ENCODE measurements around the gene ITPR1. TPM values are rescaled to one million over a fixed set of nuclear protein-coding genes. Genes with fewer than 3 reads are reported as not detected.

Gene ITPR1
- total and polyA plus RNA-seq, 5 donors from 2014 or later = 6.9 to 97.5 (median 9.5) TPM

DNA sequence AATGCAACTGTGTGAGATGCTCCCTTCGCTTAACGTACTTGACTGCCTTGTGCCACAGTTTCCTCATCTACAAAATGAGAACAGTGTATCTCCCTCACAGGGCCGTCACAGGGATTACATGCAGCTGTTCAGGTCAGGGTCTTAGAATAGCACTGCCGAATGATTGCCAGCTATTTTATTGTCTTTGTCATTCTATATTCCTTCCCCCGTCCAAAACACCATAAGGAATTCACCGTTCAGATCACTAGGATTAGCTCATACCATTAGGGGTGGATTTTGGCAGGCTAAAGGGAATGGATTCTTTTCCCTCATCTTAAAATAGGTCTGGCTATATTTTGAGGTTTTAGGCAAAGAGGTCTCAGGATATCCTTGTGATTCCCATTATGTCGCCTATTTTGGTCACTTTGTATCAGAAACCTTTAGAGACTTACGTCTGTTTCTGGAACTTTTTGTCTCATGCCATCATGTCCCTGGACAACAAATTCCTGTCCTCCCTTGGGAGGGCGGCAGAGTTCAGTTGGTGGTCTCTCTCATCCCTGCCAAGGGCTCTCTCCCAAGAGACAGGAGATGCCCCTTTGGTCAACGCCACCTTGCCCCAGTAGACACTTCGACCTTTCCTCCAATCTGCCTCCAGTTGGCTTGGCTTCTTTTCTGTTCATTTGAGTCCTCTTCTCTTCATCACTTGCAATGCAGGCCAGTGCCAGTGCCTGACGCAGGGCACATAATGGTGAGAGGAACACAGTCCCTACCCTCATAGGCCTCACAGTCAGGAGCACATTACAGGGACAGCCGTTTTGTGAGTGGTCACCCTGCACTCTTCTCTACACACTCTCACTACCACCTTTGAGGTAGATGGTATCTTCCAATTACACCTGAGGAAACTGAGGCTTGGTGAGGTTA, 314.5 kb downstream of the ITPR1 start:
- H3K9me3 ChIP-seq (ENCODE audit: control insufficient read depth in 2 of 2, low read length in 2 of 2) = no peaks in the 10 kb centered on the region
- H3K36me3 ChIP-seq (ENCODE audit: control insufficient read depth, insufficient read depth, low read length) = peaks cover 22% of the 10 kb centered on the region
- H3K4me1 Mint-ChIP-seq = peaks cover 5 to 20% (median 14%) of the 10 kb centered on the region in 4 donors
- H3K27me3 ChIP-seq (ENCODE audit: control insufficient read depth, insufficient read depth, low read length) = no peaks in the 10 kb centered on the region
- no peaks in the 10 kb centered on the region for H3K27me3 Mint-ChIP-seq
- H3K4me1 ChIP-seq (ENCODE audit: control insufficient read depth, insufficient read depth, low read length, poor library complexity, severe bottlenecking) = peaks cover 11% of the 10 kb centered on the region
- no peaks in the 10 kb centered on the region for H3K9me3 Mint-ChIP-seq
- H3K4me3 ChIP-seq (ENCODE audit: low read depth, low read length) = no peak overlapping the region
- peak overlapping the region in 1 of 3 donors; percentile 13 for H3K27ac Mint-ChIP-seq
- DNase-seq (no peak), ATAC-seq (ENCODE audit: low read depth in 2 of 2) (no peak)
- no peak overlapping the region for H3K4me3 Mint-ChIP-seq
- no peak overlapping the region for H3K27ac ChIP-seq (ENCODE audit: insufficient read depth, low read length, poor library complexity, severe bottlenecking)
- peaks cover 49% of the 10 kb centered on the region for H3K36me3 Mint-ChIP-seq

DNA sequence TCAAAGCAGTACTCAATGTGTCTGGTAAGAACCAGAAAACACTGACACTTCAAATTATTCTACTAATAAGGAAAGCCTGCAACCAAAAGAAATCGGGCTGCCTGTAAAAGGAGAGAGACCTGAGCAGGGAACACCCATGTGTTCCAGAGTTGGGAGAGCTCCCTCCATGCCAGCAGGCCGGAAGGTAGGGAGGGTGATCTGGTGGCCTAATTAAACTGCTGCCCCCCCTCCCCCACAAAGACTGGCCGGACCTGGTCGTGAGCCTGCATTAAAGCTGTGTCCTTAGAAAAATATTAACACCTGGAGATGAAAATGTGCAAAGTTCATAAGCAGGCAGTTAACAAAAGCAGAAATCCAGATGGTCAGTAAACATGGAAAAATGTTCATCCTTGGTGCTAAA, 315.5 kb downstream of the ITPR1 start:
- H3K4me1 ChIP-seq (ENCODE audit: control insufficient read depth, insufficient read depth, low read length, poor library complexity, severe bottlenecking) = peaks cover 11% of the 10 kb centered on the region
- no peak for ATAC-seq (ENCODE audit: low read depth in 2 of 2)
- H3K27me3 ChIP-seq (ENCODE audit: control insufficient read depth, insufficient read depth, low read length) = no peaks in the 10 kb centered on the region
- no peak overlapping the region for H3K27ac ChIP-seq (ENCODE audit: insufficient read depth, low read length, poor library complexity, severe bottlenecking)
- DNase-seq = no peak
- peaks cover 29% of the 10 kb centered on the region for H3K36me3 ChIP-seq (ENCODE audit: control insufficient read depth, insufficient read depth, low read length)
- no peak overlapping the region for H3K27ac Mint-ChIP-seq
- H3K4me3 Mint-ChIP-seq = no peak overlapping the region
- peaks cover 5 to 18% (median 13%) of the 10 kb centered on the region in 4 donors for H3K4me1 Mint-ChIP-seq
- H3K9me3 Mint-ChIP-seq = no peaks in the 10 kb centered on the region
- peaks cover 49% of the 10 kb centered on the region for H3K36me3 Mint-ChIP-seq
- no peak overlapping the region for H3K4me3 ChIP-seq (ENCODE audit: low read depth, low read length)
- H3K27me3 Mint-ChIP-seq = no peaks in the 10 kb centered on the region
- H3K9me3 ChIP-seq (ENCODE audit: control insufficient read depth in 2 of 2, low read length in 2 of 2) = no peaks in the 10 kb centered on the region

DNA sequence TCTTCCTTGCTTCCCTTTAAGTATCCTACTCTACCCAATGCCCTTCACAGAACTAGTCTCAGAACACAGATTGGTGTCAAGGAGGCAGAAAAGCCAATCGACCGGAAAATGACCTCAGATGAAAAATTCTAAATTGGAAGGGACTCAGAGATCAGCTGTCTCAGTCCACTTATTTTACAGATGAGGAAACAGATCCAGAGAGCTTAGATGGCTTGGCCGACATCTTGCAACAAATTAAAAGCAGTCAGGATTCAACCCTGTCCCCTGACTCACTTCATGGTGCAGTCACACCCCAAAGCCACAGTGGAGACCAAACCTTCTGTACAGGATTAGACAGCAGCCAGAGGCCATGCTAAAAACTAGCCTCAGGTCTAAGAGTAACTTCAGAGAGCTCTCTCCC, 316.8 kb downstream of the ITPR1 start:
- H3K9me3 ChIP-seq (ENCODE audit: control insufficient read depth in 2 of 2, low read length in 2 of 2) = no peaks in the 10 kb centered on the region
- Mint-ChIP-seq H3K36me3 (peaks cover 51% of the 10 kb centered on the region), H3K4me3 (no peak overlapping the region), H3K9me3 (no peaks in the 10 kb centered on the region), H3K27ac (peak overlapping the region in 1 of 3 donors; percentile 16), H3K4me1 (peaks cover 4 to 12% (median 6%) of the 10 kb centered on the region in 4 donors), H3K27me3 (no peaks in the 10 kb centered on the region)
- DNase-seq = no peak
- no peak overlapping the region for H3K27ac ChIP-seq (ENCODE audit: insufficient read depth, low read length, poor library complexity, severe bottlenecking)
- no peak overlapping the region for H3K4me3 ChIP-seq (ENCODE audit: low read depth, low read length)
- no peak for ATAC-seq (ENCODE audit: low read depth in 2 of 2)
- H3K36me3 ChIP-seq (ENCODE audit: control insufficient read depth, insufficient read depth, low read length) = peaks cover 42% of the 10 kb centered on the region
- no peaks in the 10 kb centered on the region for H3K27me3 ChIP-seq (ENCODE audit: control insufficient read depth, insufficient read depth, low read length)
- peaks cover 2% of the 10 kb centered on the region for H3K4me1 ChIP-seq (ENCODE audit: control insufficient read depth, insufficient read depth, low read length, poor library complexity, severe bottlenecking)

GRCh38 chr3:4812591-4812990, 319.4 kb downstream of the ITPR1 start:
- H3K27me3 ChIP-seq (ENCODE audit: control insufficient read depth, insufficient read depth, low read length) = no peaks in the 10 kb centered on the region
- no peak for DNase-seq
- ATAC-seq (ENCODE audit: low read depth in 2 of 2) = no peak
- no peak overlapping the region for H3K27ac ChIP-seq (ENCODE audit: insufficient read depth, low read length, poor library complexity, severe bottlenecking)
- Mint-ChIP-seq H3K9me3 (peaks cover 0 to 7% (median 0%) of the 10 kb centered on the region in 7 donors), H3K36me3 (peaks cover 57% of the 10 kb centered on the region), H3K27me3 (no peaks in the 10 kb centered on the region), H3K4me3 (no peak overlapping the region), H3K27ac (no peak overlapping the region), H3K4me1 (peaks cover 0 to 7% (median 0%) of the 10 kb centered on the region in 4 donors)
- H3K36me3 ChIP-seq (ENCODE audit: control insufficient read depth, insufficient read depth, low read length) = peaks cover 48% of the 10 kb centered on the region
- H3K4me3 ChIP-seq (ENCODE audit: low read depth, low read length) = no peak overlapping the region
- H3K4me1 ChIP-seq (ENCODE audit: control insufficient read depth, insufficient read depth, low read length, poor library complexity, severe bottlenecking) = no peaks in the 10 kb centered on the region
- H3K9me3 ChIP-seq (ENCODE audit: control insufficient read depth in 2 of 2, low read length in 2 of 2) = no peaks in the 10 kb centered on the region

GRCh38 chr3:4813909-4814304, 320.8 kb downstream of the ITPR1 start:
- Histone ChIP-seq H3K36me3 (ENCODE audit: control insufficient read depth, insufficient read depth, low read length) (peaks cover 55% of the 10 kb centered on the region), H3K27ac (ENCODE audit: insufficient read depth, low read length, poor library complexity, severe bottlenecking) (no peak overlapping the region), H3K9me3 (ENCODE audit: control insufficient read depth in 2 of 2, low read length in 2 of 2) (no peaks in the 10 kb centered on the region), H3K4me3 (ENCODE audit: low read depth, low read length) (no peak overlapping the region), H3K27me3 (ENCODE audit: control insufficient read depth, insufficient read depth, low read length) (no peaks in the 10 kb centered on the region), H3K4me1 (ENCODE audit: control insufficient read depth, insufficient read depth, low read length, poor library complexity, severe bottlenecking) (no peaks in the 10 kb centered on the region)
- Mint-ChIP-seq H3K4me1 (no peaks in the 10 kb centered on the region), H3K9me3 (peaks cover 0 to 8% (median 0%) of the 10 kb centered on the region in 7 donors), H3K27ac (no peak overlapping the region), H3K4me3 (no peak overlapping the region), H3K27me3 (no peaks in the 10 kb centered on the region), H3K36me3 (peaks cover 61% of the 10 kb centered on the region)
- no peak for ATAC-seq (ENCODE audit: low read depth in 2 of 2)
- DNase-seq = no peak

DNA sequence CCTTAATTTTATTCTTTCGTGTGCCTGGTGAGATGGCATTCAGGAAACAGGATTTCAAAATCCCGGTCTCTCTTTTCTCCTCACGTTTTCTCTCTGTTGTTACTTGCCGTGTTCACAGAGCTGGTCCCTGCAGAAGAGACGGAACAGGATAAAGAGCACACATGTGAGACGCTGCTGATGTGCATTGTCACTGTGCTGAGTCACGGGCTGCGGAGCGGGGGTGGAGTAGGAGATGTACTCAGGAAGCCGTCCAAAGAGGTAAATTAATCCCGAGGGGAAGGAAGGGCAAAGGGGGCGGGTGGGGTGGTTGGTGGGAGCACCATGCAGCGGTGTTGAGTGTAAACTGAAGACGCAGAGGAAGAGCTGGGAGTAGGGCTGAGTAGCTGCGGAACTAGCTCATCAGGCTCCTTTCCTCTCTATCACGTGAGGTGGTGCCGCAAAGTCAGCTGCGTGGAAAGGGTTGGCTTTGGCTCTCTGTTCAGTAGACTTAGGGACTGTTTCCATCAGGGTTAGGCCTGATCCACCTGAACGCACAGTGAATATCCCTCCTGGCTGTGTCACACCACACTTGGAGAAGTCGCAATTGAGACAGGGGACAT, 321.3 kb downstream of the ITPR1 start:
- Histone ChIP-seq H3K36me3 (ENCODE audit: control insufficient read depth, insufficient read depth, low read length) (peaks cover 55% of the 10 kb centered on the region), H3K27me3 (ENCODE audit: control insufficient read depth, insufficient read depth, low read length) (no peaks in the 10 kb centered on the region), H3K27ac (ENCODE audit: insufficient read depth, low read length, poor library complexity, severe bottlenecking) (no peak overlapping the region), H3K4me3 (ENCODE audit: low read depth, low read length) (no peak overlapping the region), H3K9me3 (ENCODE audit: control insufficient read depth in 2 of 2, low read length in 2 of 2) (no peaks in the 10 kb centered on the region), H3K4me1 (ENCODE audit: control insufficient read depth, insufficient read depth, low read length, poor library complexity, severe bottlenecking) (no peaks in the 10 kb centered on the region)
- ATAC-seq (ENCODE audit: low read depth in 2 of 2) (no peak), DNase-seq (no peak)
- Mint-ChIP-seq H3K27ac (peak overlapping the region in 1 of 3 donors; percentile 65), H3K27me3 (no peaks in the 10 kb centered on the region), H3K9me3 (peaks cover 0 to 8% (median 0%) of the 10 kb centered on the region in 7 donors), H3K4me3 (no peak overlapping the region), H3K4me1 (peaks cover 0 to 2% (median 0%) of the 10 kb centered on the region in 4 donors), H3K36me3 (peaks cover 61% of the 10 kb centered on the region)

- ATAC-seq (ENCODE audit: low read depth in 2 of 2) (no peak), DNase-seq (no peak)
- H3K4me1 Mint-ChIP-seq = peaks cover 0 to 6% (median under 1%) of the 10 kb centered on the region in 4 donors
- Histone ChIP-seq H3K27ac (ENCODE audit: insufficient read depth, low read length, poor library complexity, severe bottlenecking) (no peak overlapping the region), H3K4me1 (ENCODE audit: control insufficient read depth, insufficient read depth, low read length, poor library complexity, severe bottlenecking) (no peaks in the 10 kb centered on the region), H3K9me3 (ENCODE audit: control insufficient read depth in 2 of 2, low read length in 2 of 2) (no peaks in the 10 kb centered on the region), H3K27me3 (ENCODE audit: control insufficient read depth, insufficient read depth, low read length) (no peaks in the 10 kb centered on the region), H3K4me3 (ENCODE audit: low read depth, low read length) (no peak overlapping the region), H3K36me3 (ENCODE audit: control insufficient read depth, insufficient read depth, low read length) (peaks cover 55% of the 10 kb centered on the region)
- H3K27ac Mint-ChIP-seq = peak overlapping the region in 1 of 3 donors; percentile 65
- H3K27me3 Mint-ChIP-seq = no peaks in the 10 kb centered on the region
- peaks cover 0 to 8% (median 0%) of the 10 kb centered on the region in 7 donors for H3K9me3 Mint-ChIP-seq
- H3K36me3 Mint-ChIP-seq = peaks cover 58% of the 10 kb centered on the region
- H3K4me3 Mint-ChIP-seq = no peak overlapping the region
Observed at GRCh38 chr3:4814904-4815574, 321.9 kb downstream of the ITPR1 start.
